ENCODE measurements around the gene TRMT1L. TPM values are rescaled to one million over a fixed set of nuclear protein-coding genes. Genes with fewer than 3 reads are reported as not detected.
"Not testable (repeated sequence)": the region's sequence is repeated elsewhere in the genome, so short reads cannot be mapped to it uniquely, and the experiment has no call there.

Gene TRMT1L
- total RNA-seq: 22.4 and 26.0 TPM in 2 replicates

- Mint-ChIP-seq H3K4me1 (peaks cover 55% of the 10 kb centered on the region), H3K27me3 (no peaks in the 10 kb centered on the region), H3K4me3 (peak within 1 kb of the TSS; percentile 98), H3K9me3 (no peaks in the 10 kb centered on the region), H3K27ac (peak within 1 kb of the TSS; percentile 98), H3K36me3 (ENCODE audit: low read depth) (peaks cover 9% of the 10 kb centered on the region)
- intact Hi-C loops (cut with micrococcal nuclease): loop anchor here (1.0 to 10.0 kb wide), 11 partner anchors 14 to 1218 kb away; partner anchors contain the start of genes NIBAN1, ODR4, RNF2 and TPR
- DNase-seq: peak; percentile 99
Measured at GRCh38 chr1:185156854-185157598, at the start of gene TRMT1L, which contains the start of gene SWT1. TRMT1L (minus strand) TSS chr1:185156953; CDS start chr1:185156712, 241 bp downstream. SWT1 (plus strand) TSS chr1:185157167; CDS start chr1:185160842, 3,675 bp downstream.

GRCh38 chr1:185200889-185201288, 44.1 kb upstream of the TRMT1L start:
- H3K9me3 Mint-ChIP-seq: peaks cover 15% of the 10 kb centered on the region
- intact Hi-C loops (cut with micrococcal nuclease): no loop called here
- H3K36me3 Mint-ChIP-seq (ENCODE audit: low read depth): peaks cover 7% of the 10 kb centered on the region
- no peaks in the 10 kb centered on the region for H3K4me1 Mint-ChIP-seq
- DNase-seq: no peak
- H3K4me3 Mint-ChIP-seq: no peak overlapping the region
- no peaks in the 10 kb centered on the region for H3K27me3 Mint-ChIP-seq
- no peak overlapping the region for H3K27ac Mint-ChIP-seq

GRCh38 chr1:185198712-185199111, 42.0 kb upstream of the TRMT1L start:
- H3K27ac Mint-ChIP-seq; H3K4me3 Mint-ChIP-seq; H3K36me3 Mint-ChIP-seq (ENCODE audit: low read depth); DNase-seq; H3K4me1 Mint-ChIP-seq; H3K27me3 Mint-ChIP-seq; intact Hi-C loops (cut with micrococcal nuclease): not testable (repeated sequence)
- H3K9me3 Mint-ChIP-seq: peaks cover 15% of the 10 kb centered on the region

GRCh38 chr1:185193756-185194155, 37.0 kb upstream of the TRMT1L start:
- peaks cover 8% of the 10 kb centered on the region for H3K36me3 Mint-ChIP-seq (ENCODE audit: low read depth)
- H3K4me1 Mint-ChIP-seq: no peaks in the 10 kb centered on the region
- H3K9me3 Mint-ChIP-seq: peaks cover 5% of the 10 kb centered on the region
- intact Hi-C loops (cut with micrococcal nuclease): no loop called here
- no peak overlapping the region for H3K27ac Mint-ChIP-seq
- no peak for DNase-seq
- H3K4me3 Mint-ChIP-seq: no peak overlapping the region
- H3K27me3 Mint-ChIP-seq: no peaks in the 10 kb centered on the region

GRCh38 chr1:185170291-185170848, 13.6 kb upstream of the TRMT1L start:
- intact Hi-C loops (cut with micrococcal nuclease): loop anchor here (1.0 to 2.0 kb wide), 3 partner anchors 14 to 365 kb away; partner anchors contain the start of genes SWT1 and TRMT1L
- Mint-ChIP-seq H3K27me3 (no peaks in the 10 kb centered on the region), H3K4me3 (no peak overlapping the region), H3K36me3 (ENCODE audit: low read depth) (peaks cover 2% of the 10 kb centered on the region), H3K4me1 (peaks cover 9% of the 10 kb centered on the region), H3K27ac (no peak overlapping the region), H3K9me3 (no peaks in the 10 kb centered on the region)
- peak; percentile 85 for DNase-seq

- Mint-ChIP-seq H3K4me3 (no peak overlapping the region), H3K27me3 (no peaks in the 10 kb centered on the region), H3K9me3 (no peaks in the 10 kb centered on the region), H3K36me3 (ENCODE audit: low read depth) (peaks cover 3% of the 10 kb centered on the region), H3K27ac (no peak overlapping the region), H3K4me1 (peaks cover 17% of the 10 kb centered on the region)
- intact Hi-C loops (cut with micrococcal nuclease): no loop called here
- no peak for DNase-seq
Measured at GRCh38 chr1:185166106-185166505, 9.4 kb upstream of the TRMT1L start.

GRCh38 chr1:185162491-185162890, 5.7 kb upstream of the TRMT1L start:
- Mint-ChIP-seq H3K27me3 (no peaks in the 10 kb centered on the region), H3K4me3 (no peak overlapping the region), H3K4me1 (peaks cover 37% of the 10 kb centered on the region), H3K36me3 (ENCODE audit: low read depth) (peaks cover 5% of the 10 kb centered on the region), H3K27ac (no peak overlapping the region), H3K9me3 (no peaks in the 10 kb centered on the region)
- intact Hi-C loops (cut with micrococcal nuclease): no loop called here
- DNase-seq: no peak

- Mint-ChIP-seq H3K9me3 (no peaks in the 10 kb centered on the region), H3K4me1 (peaks cover 41% of the 10 kb centered on the region), H3K27me3 (no peaks in the 10 kb centered on the region), H3K27ac (peak overlapping the region; percentile 3), H3K36me3 (ENCODE audit: low read depth) (peaks cover 5% of the 10 kb centered on the region), H3K4me3 (peak overlapping the region; percentile 2)
- intact Hi-C loops (cut with micrococcal nuclease): loop anchor here (5.0 to 10.0 kb wide), 2 partner anchors 275 to 512 kb away; no protein-coding TSS in a partner anchor
- DNase-seq: no peak
Measured at GRCh38 chr1:185159966-185160365, 3.2 kb upstream of the TRMT1L start.

GRCh38 chr1:185158800-185159199, 2.0 kb upstream of the TRMT1L start:
- no peaks in the 10 kb centered on the region for H3K9me3 Mint-ChIP-seq
- H3K4me1 Mint-ChIP-seq: peaks cover 42% of the 10 kb centered on the region
- H3K4me3 Mint-ChIP-seq: peak overlapping the region; percentile 42
- H3K27me3 Mint-ChIP-seq: no peaks in the 10 kb centered on the region
- H3K27ac Mint-ChIP-seq: no peak overlapping the region
- H3K36me3 Mint-ChIP-seq (ENCODE audit: low read depth): peaks cover 5% of the 10 kb centered on the region
- DNase-seq: no peak
- intact Hi-C loops (cut with micrococcal nuclease): loop anchor here (5.0 to 10.0 kb wide), 2 partner anchors 276 to 514 kb away; no protein-coding TSS in a partner anchor

GRCh38 chr1:185157599-185158412, 1.1 kb upstream of the TRMT1L start:
- H3K27me3 Mint-ChIP-seq: no peaks in the 10 kb centered on the region
- DNase-seq: no peak
- peak overlapping the region; percentile 98 for H3K27ac Mint-ChIP-seq
- intact Hi-C loops (cut with micrococcal nuclease): loop anchor here (1.0 to 10.0 kb wide), 10 partner anchors 13 to 1217 kb away; partner anchors contain the start of genes NIBAN1, ODR4 and TPR
- H3K36me3 Mint-ChIP-seq (ENCODE audit: low read depth): peaks cover 4% of the 10 kb centered on the region
- peaks cover 48% of the 10 kb centered on the region for H3K4me1 Mint-ChIP-seq
- H3K4me3 Mint-ChIP-seq: peak overlapping the region; percentile 98
- no peaks in the 10 kb centered on the region for H3K9me3 Mint-ChIP-seq

GRCh38 chr1:185156288-185156853, 382 bp downstream of the TRMT1L start:
- no peaks in the 10 kb centered on the region for H3K9me3 Mint-ChIP-seq
- peaks cover 50% of the 10 kb centered on the region for H3K4me1 Mint-ChIP-seq
- no peaks in the 10 kb centered on the region for H3K27me3 Mint-ChIP-seq
- DNase-seq: no peak
- H3K27ac Mint-ChIP-seq: peak overlapping the region; percentile 98
- intact Hi-C loops (cut with micrococcal nuclease): loop anchor here (1.0 to 10.0 kb wide), 8 partner anchors 14 to 1200 kb away; partner anchors contain the start of genes NIBAN1 and RNF2
- peaks cover 11% of the 10 kb centered on the region for H3K36me3 Mint-ChIP-seq (ENCODE audit: low read depth)
- H3K4me3 Mint-ChIP-seq: peak overlapping the region; percentile 98

- peak overlapping the region; percentile 98 for H3K27ac Mint-ChIP-seq
- peak overlapping the region; percentile 98 for H3K4me3 Mint-ChIP-seq
- no peaks in the 10 kb centered on the region for H3K27me3 Mint-ChIP-seq
- peaks cover 49% of the 10 kb centered on the region for H3K4me1 Mint-ChIP-seq
- no peaks in the 10 kb centered on the region for H3K9me3 Mint-ChIP-seq
- peaks cover 14% of the 10 kb centered on the region for H3K36me3 Mint-ChIP-seq (ENCODE audit: low read depth)
- intact Hi-C loops (cut with micrococcal nuclease): loop anchor here (1.0 to 10.0 kb wide), 8 partner anchors 15 to 1199 kb away; partner anchors contain the start of genes NIBAN1 and RNF2
- peak; percentile 71 for DNase-seq
Measured at GRCh38 chr1:185155600-185156287, 1.0 kb downstream of the TRMT1L start.
